Activated B cell treated with CpG ODN at 0.5 μM for 24 hours (primary cell): ENCODE data around the gene EPHB2. TPM values are rescaled to one million over a fixed set of nuclear protein-coding genes. Genes with fewer than 3 reads are reported as not detected.
"Not testable (repeated sequence)": the region's sequence is repeated elsewhere in the genome, so short reads cannot be mapped to it uniquely, and the experiment has no call there.

Source experiments
- ATAC-seq: fragments of 200-7000 bp; cut with Tn5 transposase; one replicate; pipeline ENCODE4 v1.10.0; 2021; ENCODE audit warnings: low read depth, mild to moderate bottlenecking, moderate library complexity
- CTCF ChIA-PET: fragments of 350-600 bp; sonication (Branson Sonifier 250); formaldehyde crosslinking; loops from one replicate; lab custom pipeline; 2021; ENCODE audit warnings: antibody characterized with exemption; lab: Charles Lee
- POLR2A ChIA-PET: fragments of 350-600 bp; sonication (Branson Sonifier 250); formaldehyde crosslinking; loops from one replicate; lab custom pipeline; 2021; ENCODE audit warnings: antibody characterized with exemption; lab: Charles Lee
- DNase-seq: peaks from one replicate; pipeline ENCODE4 v3.0.0; 2022
- H3K27ac Mint-ChIP-seq: one replicate; pipeline ENCODE4 v1.8.0; 2020; ENCODE audit warnings: mixed read lengths
- H3K27me3 Mint-ChIP-seq: one replicate; pipeline ENCODE4 v1.8.0; 2021; ENCODE audit warnings: mixed read lengths
- H3K36me3 Mint-ChIP-seq: one replicate; pipeline ENCODE4 v1.8.0; 2021; ENCODE audit warnings: low read depth, mixed read lengths
- H3K4me1 Mint-ChIP-seq: one replicate; pipeline ENCODE4 v1.8.0; 2021; ENCODE audit warnings: mixed read lengths
- H3K4me3 Mint-ChIP-seq: one replicate; pipeline ENCODE4 v1.8.0; 2020; ENCODE audit warnings: mild to moderate bottlenecking, mixed read lengths
- H3K9me3 Mint-ChIP-seq: one replicate; pipeline ENCODE4 v1.8.0; 2020; ENCODE audit warnings: mixed read lengths
- CTCF ChIP-seq: fragments of 200-600 bp; IDR thresholded peaks from one replicate; pipeline ENCODE4 v1.8.0; 2022; ENCODE audit warnings: antibody characterized with exemption, mild to moderate bottlenecking
- intact Hi-C: fragments of 100-400 bp; cut with micrococcal nuclease; formaldehyde crosslinking; loops from one replicate; pipeline ENCODE4 v1.15.1; 2024
- total RNA-seq: library from RNA; stranded (reverse); gene quantifications from 2 replicates; pipeline ENCODE4 v1.2.3, GENCODE V29; 2022

EPHB2 gene
- total RNA-seq, 1 donor from 2014 or later: 0.13 TPM

GRCh38 chr1:22830041-22830566 lies 119.5 kb downstream of the EPHB2 start:
- intact Hi-C loops: no loop called here
- no peak for TF ChIP-seq CTCF
- ATAC-seq: no peak
- CTCF ChIA-PET: no interaction called here
- POLR2A ChIA-PET: no interaction called here
- H3K27me3 Mint-ChIP-seq: peaks cover 9% of the 10 kb centered on the region
- no peaks in the 10 kb centered on the region for H3K4me1 Mint-ChIP-seq
- no peaks in the 10 kb centered on the region for H3K9me3 Mint-ChIP-seq
- H3K36me3 Mint-ChIP-seq: no peaks in the 10 kb centered on the region
- no peak overlapping the region for H3K4me3 Mint-ChIP-seq
- H3K27ac Mint-ChIP-seq: no peak overlapping the region
- DNase-seq: no peak

DNA sequence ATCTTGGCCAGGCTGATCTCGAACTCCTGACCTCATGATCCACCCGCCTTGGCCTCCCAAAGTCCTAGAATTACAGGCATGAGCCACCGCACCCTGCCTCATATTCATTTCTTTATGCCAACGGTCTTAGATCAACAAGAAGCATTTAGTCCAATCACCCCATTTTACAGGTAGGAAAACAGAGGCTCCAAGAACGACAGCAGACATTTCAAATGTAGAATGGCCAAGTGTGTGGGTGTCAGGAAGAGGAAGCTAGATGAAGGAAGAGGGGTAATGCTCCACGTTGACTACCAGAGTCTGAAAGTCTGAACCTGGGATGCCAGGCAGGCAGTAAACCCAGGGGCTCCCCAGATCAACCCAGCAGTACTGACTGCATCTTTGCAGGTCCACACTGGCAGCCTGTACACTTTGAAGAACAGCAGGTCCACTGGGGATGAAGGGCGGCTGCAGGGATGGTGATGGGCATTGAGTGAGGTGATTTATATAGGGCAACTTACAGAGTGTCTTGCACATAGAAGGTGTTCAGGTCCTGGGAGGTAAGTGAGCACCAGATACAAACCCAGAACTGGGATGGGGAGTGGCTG lies 120.2 kb downstream of the EPHB2 start:
- ChIA-PET CTCF (no interaction called here), POLR2A (no interaction called here)
- H3K4me1 Mint-ChIP-seq: no peaks in the 10 kb centered on the region
- no peak for ATAC-seq
- no peak for DNase-seq
- H3K9me3 Mint-ChIP-seq: no peaks in the 10 kb centered on the region
- peaks cover 15% of the 10 kb centered on the region for H3K27me3 Mint-ChIP-seq
- TF ChIP-seq CTCF: no peak
- no peaks in the 10 kb centered on the region for H3K36me3 Mint-ChIP-seq
- no peak overlapping the region for H3K4me3 Mint-ChIP-seq
- no peak overlapping the region for H3K27ac Mint-ChIP-seq
- intact Hi-C loops: no loop called here

- POLR2A ChIA-PET: no interaction called here
- CTCF ChIA-PET: no interaction called here
- Mint-ChIP-seq H3K9me3 (no peaks in the 10 kb centered on the region), H3K4me3 (no peak overlapping the region), H3K36me3 (no peaks in the 10 kb centered on the region), H3K4me1 (no peaks in the 10 kb centered on the region), H3K27me3 (peaks cover 14% of the 10 kb centered on the region), H3K27ac (no peak overlapping the region)
- intact Hi-C loops: no loop called here
- no peak for DNase-seq
- TF ChIP-seq CTCF: no peak
- no peak for ATAC-seq
Observed at GRCh38 chr1:22831729-22832413, 121.2 kb downstream of the EPHB2 start.

DNA sequence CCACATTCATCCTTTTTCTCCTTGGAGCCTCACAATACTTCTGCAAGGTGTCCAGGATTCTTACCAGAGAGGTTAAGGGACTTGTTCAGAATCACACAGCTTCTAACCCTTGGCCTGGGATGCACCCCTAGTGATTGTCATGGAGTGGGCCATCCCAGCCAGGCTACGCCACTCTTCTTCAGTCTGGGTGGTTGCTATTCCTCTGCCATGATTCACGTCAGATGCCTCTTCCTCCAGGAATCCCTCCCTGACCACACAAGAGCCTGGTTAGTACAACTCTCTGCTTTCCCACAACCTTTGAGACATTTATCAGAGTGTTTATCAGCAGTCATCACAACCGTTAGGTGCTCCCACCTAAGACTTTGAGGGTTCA lies 121.8 kb downstream of the EPHB2 start:
- Mint-ChIP-seq H3K27me3 (peaks cover 14% of the 10 kb centered on the region), H3K4me3 (no peak overlapping the region), H3K4me1 (no peaks in the 10 kb centered on the region), H3K27ac (no peak overlapping the region), H3K9me3 (no peaks in the 10 kb centered on the region), H3K36me3 (no peaks in the 10 kb centered on the region)
- TF ChIP-seq CTCF: no peak
- DNase-seq (no peak), ATAC-seq (no peak)
- ChIA-PET POLR2A (no interaction called here), CTCF (no interaction called here)
- intact Hi-C loops: no loop called here

DNA sequence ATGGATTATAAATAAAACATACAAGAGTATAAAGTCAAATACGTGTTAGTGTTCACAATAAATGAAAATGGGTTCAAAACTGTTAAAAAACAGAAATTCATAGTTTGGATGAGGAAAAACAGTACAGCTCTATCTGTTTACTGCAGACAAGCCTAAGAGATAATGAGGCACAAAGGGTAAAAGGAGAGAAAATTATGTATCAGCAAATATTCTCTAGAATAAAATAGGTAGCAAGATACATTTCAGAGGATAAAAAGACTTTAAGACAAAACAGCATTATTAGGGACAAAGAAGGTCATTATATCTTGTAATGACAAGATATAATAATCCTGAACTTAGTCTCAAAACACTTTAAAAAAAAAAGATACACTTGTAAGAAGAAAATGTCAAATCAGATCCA lies 123.1 kb downstream of the EPHB2 start:
- TF ChIP-seq CTCF: no peak
- H3K27ac Mint-ChIP-seq: no peak overlapping the region
- no peak for DNase-seq
- no peaks in the 10 kb centered on the region for H3K36me3 Mint-ChIP-seq
- no peaks in the 10 kb centered on the region for H3K4me1 Mint-ChIP-seq
- ATAC-seq: no peak
- peaks cover 14% of the 10 kb centered on the region for H3K27me3 Mint-ChIP-seq
- H3K4me3 Mint-ChIP-seq: no peak overlapping the region
- intact Hi-C loops: no loop called here
- CTCF ChIA-PET: no interaction called here
- POLR2A ChIA-PET: no interaction called here
- H3K9me3 Mint-ChIP-seq: no peaks in the 10 kb centered on the region

GRCh38 chr1:22834420-22834819 lies 123.8 kb downstream of the EPHB2 start:
- H3K36me3 Mint-ChIP-seq, intact Hi-C loops, H3K4me3 Mint-ChIP-seq, CTCF ChIA-PET, POLR2A ChIA-PET, DNase-seq, H3K9me3 Mint-ChIP-seq, ATAC-seq, H3K27ac Mint-ChIP-seq, H3K4me1 Mint-ChIP-seq: not testable (repeated sequence)
- peaks cover 17% of the 10 kb centered on the region for H3K27me3 Mint-ChIP-seq
